ENCODE data around the gene EXO5. TPM values are rescaled to one million over a fixed set of nuclear protein-coding genes. Genes with fewer than 3 reads are reported as not detected.
A peak's percentile ranks its signal among the peaks of the same experiment; 100 is the strongest.

The EXO5 gene
- polyA plus RNA-seq, 2 of the 4 experiments (the other 2 are of a cell fraction): 5.7 to 7.0 TPM

GRCh38 chr1:40462956-40463590, 45.5 kb upstream of the EXO5 start:
- ATAC-seq: no peak
- Histone ChIP-seq H3K9me3 (peaks cover 82% of the 10 kb centered on the region), H3K4me1 (no peaks in the 10 kb centered on the region), H3K27ac (no peak overlapping the region), H3K4me3 (no peak overlapping the region), H3K4me2 (no peak overlapping the region)
- POLR2A ChIA-PET: no interaction called here
- CTCF ChIA-PET: no interaction called here
- TF ChIP-seq HES2 (IDR thresholded peaks at IDR 0.05): peak; percentile 26; the same call in 1 of the 2 replicates
- TF ChIP-seq SREBF2 (IDR thresholded peaks at IDR 0.05): no peak
- TF ChIP-seq ZFP36 (IDR thresholded peaks at IDR 0.05; ENCODE audit: borderline replicate concordance, partially characterized antibody): no peak
- no peak for TF ChIP-seq MYC (IDR thresholded peaks at IDR 0.05; ENCODE audit: borderline replicate concordance, low read length)
- TF ChIP-seq NFE2L2 (conservative IDR thresholded peaks at IDR 0.05; ENCODE audit: low read length): no peak
- peak; percentile 44; the same call in 1 of the 2 replicates for TF ChIP-seq GATA3 (IDR thresholded peaks at IDR 0.05; ENCODE audit: borderline replicate concordance)
- TF ChIP-seq MAZ (IDR thresholded peaks at IDR 0.05; ENCODE audit: borderline replicate concordance, low read depth, low read length): no peak
- no peak for TF ChIP-seq POLR2AphosphoS2 (conservative IDR thresholded peaks at IDR 0.05; ENCODE audit: low read length)
- TF ChIP-seq TP53 (CRISPR knock-in tag; IDR thresholded peaks at IDR 0.05): no peak
- WGBS (ENCODE audit: missing lambda C conversion rate): 64% methylated on average over 3 of the region's 3 CpGs
- FAIRE-seq: no peak
- DNase-seq (ENCODE audit: low read depth in 1 of 2, low spot score in 1 of 2): peak in 1 of 2 experiments; percentile 11

- ChIA-PET POLR2A (no interaction called here), CTCF (no interaction called here)
- Histone ChIP-seq H3K9me3 (peaks cover 69% of the 10 kb centered on the region), H3K4me1 (no peaks in the 10 kb centered on the region), H3K4me2 (no peak overlapping the region), H3K4me3 (no peak overlapping the region), H3K27ac (no peak overlapping the region)
- FAIRE-seq: no peak
- no peak for TF ChIP-seq CBX2 (IDR thresholded peaks at IDR 0.05; ENCODE audit: borderline replicate concordance, low read depth)
- TF ChIP-seq HDAC2 (IDR thresholded peaks at IDR 0.05): no peak
- TF ChIP-seq MAX (IDR thresholded peaks at IDR 0.05): no peak
- TF ChIP-seq FOSB (CRISPR knock-in tag; IDR thresholded peaks at IDR 0.05): no peak
- TF ChIP-seq POLR2A (IDR thresholded peaks at IDR 0.05; ENCODE audit: low read length): no peak
- no peak for TF ChIP-seq KDM1A (IDR thresholded peaks at IDR 0.05; ENCODE audit: low read depth)
- TF ChIP-seq GATA3 (IDR thresholded peaks at IDR 0.05; ENCODE audit: borderline replicate concordance): no peak
- DNase-seq (ENCODE audit: low read depth in 1 of 2, low spot score in 1 of 2): no peak
- WGBS (ENCODE audit: missing lambda C conversion rate): 48% methylated on average over 2 of the region's 2 CpGs
- ATAC-seq: no peak
Measured at GRCh38 chr1:40469327-40469726, 39.2 kb upstream of the EXO5 start.

GRCh38 chr1:40475268-40475667, 33.3 kb upstream of the EXO5 start:
- Histone ChIP-seq H3K9me3 (peaks cover 44% of the 10 kb centered on the region), H3K4me3 (no peak overlapping the region), H3K4me1 (no peaks in the 10 kb centered on the region), H3K27ac (no peak overlapping the region), H3K4me2 (no peak overlapping the region)
- TF ChIP-seq HES2 (IDR thresholded peaks at IDR 0.05) (no peak), KDM1A (IDR thresholded peaks at IDR 0.05; ENCODE audit: low read depth) (no peak), HDAC2 (IDR thresholded peaks at IDR 0.05) (no peak)
- ATAC-seq: no peak
- no peak for DNase-seq (ENCODE audit: low read depth in 1 of 2, low spot score in 1 of 2)
- FAIRE-seq: no peak
- ChIA-PET POLR2A (no interaction called here), CTCF (no interaction called here)
- 4% methylated on average over 2 of the region's 2 CpGs for WGBS (ENCODE audit: missing lambda C conversion rate)

DNA sequence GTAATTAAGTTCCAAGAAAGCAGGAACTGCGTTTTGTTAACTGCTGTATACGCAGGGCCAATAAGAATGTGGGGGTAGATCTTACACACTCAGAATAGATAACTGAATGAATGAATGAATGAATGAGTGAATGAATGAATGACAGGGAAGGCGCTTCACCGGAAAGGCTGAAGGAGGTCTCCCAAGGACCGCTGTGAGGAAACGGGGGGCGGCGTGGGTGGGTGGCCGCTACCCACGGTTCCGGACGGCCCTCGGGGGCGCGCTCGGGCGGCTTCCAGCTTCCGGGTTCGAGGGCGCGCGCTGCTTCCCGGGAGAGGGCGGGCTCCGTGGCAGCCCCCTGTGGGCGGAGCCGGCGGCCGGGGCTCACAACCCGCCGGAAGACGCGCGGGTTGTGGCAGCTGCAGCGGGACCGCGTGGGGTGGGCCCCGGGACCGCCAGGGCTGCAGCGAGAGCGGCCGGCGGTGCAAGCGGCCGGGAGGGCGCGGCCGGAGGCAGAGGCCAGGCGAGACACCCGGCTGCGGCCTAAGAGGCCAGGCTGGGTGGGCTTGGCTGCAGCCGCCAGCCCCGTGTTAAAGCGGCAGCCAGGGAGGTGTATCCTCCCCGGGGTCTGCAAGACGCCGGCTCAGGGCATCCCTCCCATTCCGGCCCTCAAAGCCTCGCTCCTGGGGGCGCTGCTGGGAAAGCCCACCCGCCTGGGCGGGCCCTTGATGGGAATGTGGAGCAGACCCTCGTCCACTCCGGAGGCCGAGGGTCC, 31.5 kb upstream of the EXO5 start, which contains the start of gene ZFP69:
TSS of gene ZFP69 (plus strand) at position 367 of the 754 bp plus-strand sequence. CDS start 2,072 bp downstream, outside the sequence.
- ChIA-PET POLR2A (interaction anchor here (0.6 kb wide), 1 partner anchor 22 kb away, joined by 3 read pairs; no protein-coding TSS in a partner anchor), CTCF (no interaction called here)
- no peak within 1 kb of the TSS for H3K4me2 ChIP-seq
- DNase-seq (ENCODE audit: low read depth in 1 of 2, low spot score in 1 of 2) (no peak), ATAC-seq (no peak), FAIRE-seq (no peak)
- H3K4me3 ChIP-seq: no peak within 1 kb of the TSS
- no peak within 1 kb of the TSS for H3K27ac ChIP-seq
- no peaks in the 10 kb centered on the region for H3K4me1 ChIP-seq
- WGBS (ENCODE audit: missing lambda C conversion rate): 79% methylated on average over 32 of the region's 65 CpGs
- H3K9me3 ChIP-seq: peaks cover 46% of the 10 kb centered on the region
- TF ChIP-seq BHLHE40 (IDR thresholded peaks at IDR 0.05; ENCODE audit: low read depth, low read length): no peak
- TF ChIP-seq NFE2L2 (conservative IDR thresholded peaks at IDR 0.05; ENCODE audit: low read length): no peak
- no peak for TF ChIP-seq MYC (IDR thresholded peaks at IDR 0.05; ENCODE audit: borderline replicate concordance, low read length)
- TF ChIP-seq GATA3 (IDR thresholded peaks at IDR 0.05; ENCODE audit: borderline replicate concordance): no peak
- no peak for TF ChIP-seq SMC3 (IDR thresholded peaks at IDR 0.05)
- no peak for TF ChIP-seq EP300 (IDR thresholded peaks at IDR 0.05)
- TF ChIP-seq HEYL (CRISPR knock-in tag; IDR thresholded peaks at IDR 0.05): no peak
- TF ChIP-seq FOSL2 (IDR thresholded peaks at IDR 0.05): no peak
- TF ChIP-seq FOSL2 (CRISPR knock-in tag; IDR thresholded peaks at IDR 0.05): no peak
